ENCODE results near the gene MFSD6L. TPM values are rescaled to one million over a fixed set of nuclear protein-coding genes. Genes with fewer than 3 reads are reported as not detected.
"Not testable (repeated sequence)": the region's sequence is repeated elsewhere in the genome, so short reads cannot be mapped to it uniquely, and the experiment has no call there.

The MFSD6L gene
- total and polyA plus RNA-seq, 12 donors = 0.06 to 0.24 (median 0.13) TPM; not detected in 7

DNA sequence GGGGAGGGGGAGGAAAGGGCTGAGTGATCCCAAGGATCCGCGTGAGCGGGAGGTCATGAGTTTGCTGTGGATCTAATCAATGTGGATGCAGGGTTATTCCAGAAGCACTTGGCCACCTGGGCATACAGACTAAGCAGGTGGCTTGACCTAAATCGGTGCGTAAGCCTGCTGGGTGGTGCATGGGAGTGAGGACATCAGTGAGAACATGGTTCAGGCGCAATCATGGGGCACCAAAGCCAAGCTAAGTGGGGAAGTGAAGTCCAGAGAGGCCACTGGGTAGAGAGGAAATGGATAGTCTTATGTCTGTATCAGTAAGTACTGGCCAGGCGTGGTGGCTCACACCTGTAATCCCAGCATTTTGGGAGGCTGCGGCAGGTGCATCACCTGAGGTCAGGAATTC lies 18.9 kb upstream of the MFSD6L start:
- H3K27me3 ChIP-seq = no peaks in the 10 kb centered on the region
- DNase-seq = peak in 1 of 7 donors; percentile 2
- no peaks in the 10 kb centered on the region for H3K4me1 ChIP-seq (replicated peaks in 1 of 2)
- H3K9me3 ChIP-seq (replicated peaks in 1 of 3) = no peaks in the 10 kb centered on the region
- intact Hi-C loops (cut with DNase I) = no loop called here
- no peaks in the 10 kb centered on the region for H3K36me3 ChIP-seq (replicated peaks in 1 of 2)
- no peak for TF ChIP-seq POLR2A (IDR thresholded peaks at IDR 0.05)
- TF ChIP-seq, protein P1, sequence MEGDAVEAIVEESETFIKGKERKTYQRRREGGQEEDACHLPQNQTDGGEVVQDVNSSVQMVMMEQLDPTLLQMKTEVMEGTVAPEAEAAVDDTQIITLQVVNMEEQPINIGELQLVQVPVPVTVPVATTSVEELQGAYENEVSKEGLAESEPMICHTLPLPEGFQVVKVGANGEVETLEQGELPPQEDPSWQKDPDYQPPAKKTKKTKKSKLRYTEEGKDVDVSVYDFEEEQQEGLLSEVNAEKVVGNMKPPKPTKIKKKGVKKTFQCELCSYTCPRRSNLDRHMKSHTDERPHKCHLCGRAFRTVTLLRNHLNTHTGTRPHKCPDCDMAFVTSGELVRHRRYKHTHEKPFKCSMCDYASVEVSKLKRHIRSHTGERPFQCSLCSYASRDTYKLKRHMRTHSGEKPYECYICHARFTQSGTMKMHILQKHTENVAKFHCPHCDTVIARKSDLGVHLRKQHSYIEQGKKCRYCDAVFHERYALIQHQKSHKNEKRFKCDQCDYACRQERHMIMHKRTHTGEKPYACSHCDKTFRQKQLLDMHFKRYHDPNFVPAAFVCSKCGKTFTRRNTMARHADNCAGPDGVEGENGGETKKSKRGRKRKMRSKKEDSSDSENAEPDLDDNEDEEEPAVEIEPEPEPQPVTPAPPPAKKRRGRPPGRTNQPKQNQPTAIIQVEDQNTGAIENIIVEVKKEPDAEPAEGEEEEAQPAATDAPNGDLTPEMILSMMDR (IDR thresholded peaks at IDR 0.05) = no peak
- WGBS, 4 donors = 78 to 89% (median 82%) methylated on average over 7 to 8 of the region's 8 CpGs
- H3K27ac ChIP-seq = no peak overlapping the region
- H3K4me3 ChIP-seq = no peak overlapping the region

DNA sequence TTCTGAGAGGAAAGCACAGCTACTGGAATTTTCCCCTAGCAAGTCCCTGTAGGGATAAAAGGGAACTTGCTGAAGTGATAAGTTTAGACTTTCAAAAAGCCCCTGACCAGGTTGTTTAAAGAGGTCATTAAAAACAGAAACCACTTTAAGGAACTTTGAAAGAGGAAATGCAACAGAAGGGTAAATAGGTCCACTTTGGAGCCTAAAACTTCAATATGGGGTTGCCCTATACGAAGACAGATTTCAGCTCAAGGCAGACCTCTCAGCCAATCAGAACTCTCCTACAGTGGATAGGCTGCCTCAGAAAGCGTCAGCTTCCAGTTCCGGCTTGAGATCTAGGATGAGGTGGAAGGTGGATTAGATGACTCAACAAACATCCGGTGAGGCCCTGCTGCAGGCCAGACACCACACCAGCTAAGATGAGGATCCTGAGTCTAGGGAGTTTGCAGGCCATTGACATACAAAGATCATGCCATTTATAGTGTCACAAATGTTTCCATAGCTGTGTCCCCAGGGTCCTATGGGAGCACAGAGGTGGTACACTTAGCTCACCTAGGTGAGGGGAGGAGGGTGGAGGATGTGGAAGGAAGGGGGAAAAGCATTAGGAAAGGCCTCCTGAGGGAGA lies 7.9 kb upstream of the MFSD6L start:
- no peaks in the 10 kb centered on the region for H3K4me1 ChIP-seq (replicated peaks in 1 of 2)
- peak in 1 of 7 donors; percentile 55 for DNase-seq
- H3K36me3 ChIP-seq (replicated peaks in 1 of 2) = no peaks in the 10 kb centered on the region
- intact Hi-C loops (cut with DNase I) = no loop called here
- no peak for TF ChIP-seq POLR2A (IDR thresholded peaks at IDR 0.05)
- TF ChIP-seq, protein P1 (IDR thresholded peaks at IDR 0.05) = no peak
- no peaks in the 10 kb centered on the region for H3K27me3 ChIP-seq
- 64 to 90% (median 73%) methylated on average over 4 of the region's 4 CpGs for WGBS, 4 donors
- peak overlapping the region in 2 of 5 donors; percentile 5 to 44 for H3K27ac ChIP-seq
- no peak overlapping the region for H3K4me3 ChIP-seq
- no peaks in the 10 kb centered on the region for H3K9me3 ChIP-seq (replicated peaks in 1 of 3)

DNA sequence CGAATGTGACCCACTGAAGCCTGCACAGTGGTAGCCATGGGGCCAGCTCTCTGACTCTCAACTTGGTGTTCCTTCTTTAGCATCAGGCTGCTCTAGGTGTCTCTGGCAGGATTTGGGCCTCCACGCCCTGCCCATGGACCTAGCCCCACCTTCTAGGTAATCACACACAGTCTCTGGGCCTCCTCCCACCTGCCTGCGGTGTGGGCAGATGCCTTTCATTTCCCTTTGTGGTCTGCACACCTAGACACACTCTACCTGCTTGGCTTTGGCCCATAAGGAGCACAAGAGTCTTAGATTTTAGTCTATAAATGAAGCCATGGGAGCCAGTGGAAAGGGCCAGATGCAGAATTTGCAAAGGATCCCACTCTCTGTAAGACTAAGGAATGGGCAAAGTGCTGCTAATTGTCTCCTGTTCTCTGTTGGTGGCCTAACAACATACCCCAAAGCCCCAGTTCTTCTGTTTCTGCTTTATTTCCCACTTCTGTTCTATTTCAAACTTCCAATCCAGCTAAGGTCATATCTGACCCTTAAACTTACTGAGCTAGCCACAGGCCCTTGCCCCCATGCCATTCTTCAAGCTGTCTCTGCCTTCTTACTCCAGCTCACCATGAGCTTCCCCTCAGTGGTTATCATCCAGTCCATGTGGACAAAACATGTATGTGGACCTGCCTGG lies 7.2 kb upstream of the MFSD6L start:
- Histone ChIP-seq H3K4me1 (replicated peaks in 1 of 2) (no peaks in the 10 kb centered on the region), H3K4me3 (no peak overlapping the region), H3K9me3 (replicated peaks in 1 of 3) (no peaks in the 10 kb centered on the region), H3K27ac (peak overlapping the region in 2 of 5 donors; percentile 5 to 44), H3K27me3 (no peaks in the 10 kb centered on the region), H3K36me3 (replicated peaks in 1 of 2) (no peaks in the 10 kb centered on the region)
- intact Hi-C loops (cut with DNase I) = no loop called here
- no peak for DNase-seq
- 87 to 95% (median 90%) methylated on average over 2 to 3 of the region's 3 CpGs for WGBS, 4 donors
- TF ChIP-seq, protein P1 (IDR thresholded peaks at IDR 0.05) = no peak
- no peak for TF ChIP-seq POLR2A (IDR thresholded peaks at IDR 0.05)

DNA sequence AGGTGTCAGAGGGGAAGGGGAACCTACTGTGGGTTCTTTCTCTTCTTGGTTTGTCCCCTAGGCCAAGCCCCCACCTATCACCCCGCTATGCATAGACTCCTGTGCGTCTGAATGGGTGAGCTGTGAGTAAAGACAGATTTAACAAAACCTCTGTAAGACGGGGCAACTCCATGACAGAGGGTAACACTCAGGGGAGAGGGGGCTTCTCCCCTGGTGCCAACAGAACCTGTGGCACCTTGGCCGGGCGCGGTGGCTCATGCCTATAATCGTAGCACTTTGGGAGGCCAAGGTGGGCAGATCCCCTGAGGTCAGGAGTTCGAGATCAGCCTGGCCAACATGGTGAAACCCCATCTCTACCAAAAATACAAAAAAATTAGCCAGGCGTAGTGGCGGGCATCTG lies 6.2 kb upstream of the MFSD6L start:
- 84 to 92% (median 89%) methylated on average over 9 to 10 of the region's 10 CpGs for WGBS, 4 donors
- H3K4me3 ChIP-seq; DNase-seq; H3K36me3 ChIP-seq (replicated peaks in 1 of 2); H3K27ac ChIP-seq; H3K9me3 ChIP-seq (replicated peaks in 1 of 3); intact Hi-C loops (cut with DNase I); H3K4me1 ChIP-seq (replicated peaks in 1 of 2); H3K27me3 ChIP-seq: not testable (repeated sequence)

All from adrenal gland (tissue), 12 donors.